A673 (cell line): ENCODE data around the gene NFATC1.

Experiments
- CTCF ChIP-seq: fragments of 300-800, 200-600 bp; sonication (generic); conservative IDR thresholded peaks from 2 replicates; pipeline ENCODE4 v1.5.1; 2017; ENCODE audit warnings: low read depth, mild to moderate bottlenecking, antibody characterized with exemption, low read length, moderate library complexity, mixed read lengths
- EZH2 ChIP-seq: fragments of 200-600 bp; sonication (generic); IDR thresholded peaks from 2 replicates; pipeline ENCODE4 v1.6.1; 2017; ENCODE audit warnings: borderline replicate concordance, low read depth, mild to moderate bottlenecking, mixed read lengths, antibody characterized with exemption, low read length; ENCODE audit not compliant: poor library complexity, severe bottlenecking

DNA sequence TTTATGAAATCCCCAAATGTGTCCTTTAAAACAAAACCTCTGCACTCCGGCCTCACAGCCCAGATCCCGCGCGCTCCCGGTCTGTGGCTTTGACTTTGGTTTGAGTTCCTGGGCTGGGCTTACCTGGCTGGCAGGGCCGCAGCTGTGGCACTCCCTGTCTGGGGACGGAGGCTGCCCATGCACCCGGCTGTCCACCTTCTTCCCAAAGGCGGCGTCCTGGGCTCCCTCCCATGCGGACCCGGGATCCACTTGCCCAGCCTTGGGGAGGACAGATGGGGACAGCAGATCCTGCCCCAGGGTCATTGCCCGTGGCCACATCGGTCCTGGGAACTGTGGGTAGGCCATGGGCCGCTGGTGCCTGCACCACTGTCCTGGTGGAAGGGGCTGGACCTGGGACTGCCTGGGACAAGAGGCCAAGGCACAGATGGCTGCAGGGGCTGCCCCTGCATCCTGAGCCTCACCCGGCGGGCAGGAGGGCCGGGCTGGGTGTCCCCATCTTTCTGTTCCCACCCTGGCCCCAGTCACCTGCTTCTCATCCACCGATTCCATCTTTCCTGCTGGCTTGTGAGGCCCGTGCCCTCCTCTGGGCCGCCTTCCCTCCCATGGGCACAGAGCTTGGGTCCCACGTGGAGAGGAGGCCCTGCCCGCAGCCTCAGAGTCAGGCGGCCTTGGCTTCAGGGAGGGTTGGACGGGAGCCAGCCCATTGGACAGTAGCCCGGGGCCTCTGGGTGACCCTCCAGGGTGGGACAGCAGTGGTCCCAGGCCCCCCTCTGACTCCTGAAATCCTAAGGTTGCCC is 27.7 kb downstream of the NFATC1 start:
- no peak for TF ChIP-seq EZH2
- no peak for TF ChIP-seq CTCF
